NCI-H345 treated with DMSO at 0.1 percent for 48 hours (cell line): Measurements from ENCODE around the gene C10orf95.
"Not testable (repeated sequence)": the region's sequence is repeated elsewhere in the genome, so short reads cannot be mapped to it uniquely, and the experiment has no call there.

Source experiments
- DNase-seq: peaks from one replicate; lab custom pipeline; 2025; ENCODE audit not compliant: unreplicated experiment; lab: John Stamatoyannopoulos, UW

The C10orf95 gene

DNA sequence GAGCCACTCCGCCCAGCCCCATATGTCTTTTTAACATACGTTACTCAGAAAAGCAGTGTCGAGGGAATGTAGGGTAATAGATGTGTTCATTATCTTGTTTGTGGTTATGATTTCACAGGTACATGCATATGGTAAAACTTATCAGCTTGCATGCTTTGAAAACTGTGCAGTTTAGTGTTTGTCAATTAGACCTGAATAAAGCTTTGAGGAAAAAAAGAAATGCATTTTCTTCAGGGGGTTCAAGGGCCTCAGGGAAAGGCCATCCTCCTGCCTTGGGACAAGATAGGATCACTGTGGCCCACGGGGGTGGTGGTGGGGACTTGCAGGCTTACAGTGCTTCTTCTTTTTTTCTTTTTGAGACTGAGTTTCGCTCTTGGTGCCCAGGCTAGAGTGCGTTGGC, 16.0 kb upstream of the C10orf95 start:
- no peak for DNase-seq

DNA sequence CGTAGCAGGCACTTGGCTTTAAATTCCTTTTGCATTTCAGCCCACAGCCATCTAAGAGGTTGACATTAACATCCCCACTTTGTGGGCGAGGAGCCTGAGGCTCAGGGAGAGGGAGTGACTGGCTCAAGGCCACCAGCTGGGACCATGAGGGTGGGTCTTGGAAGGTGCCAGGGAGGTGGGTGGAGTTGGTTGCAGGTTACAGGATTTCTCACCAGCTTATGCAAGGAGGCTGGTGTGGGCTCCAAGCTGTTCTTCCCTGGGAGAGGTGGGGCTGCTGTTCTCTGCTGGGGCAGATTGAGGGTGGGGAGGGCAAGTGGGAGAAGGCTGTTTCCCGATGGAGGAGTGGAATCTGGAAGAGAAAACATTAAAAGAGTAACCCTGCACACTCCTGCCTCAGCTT, 14.1 kb upstream of the C10orf95 start:
- no peak for DNase-seq

GRCh38 chr10:102463983-102464382, 12.6 kb upstream of the C10orf95 start:
- DNase-seq, result no peak

DNA sequence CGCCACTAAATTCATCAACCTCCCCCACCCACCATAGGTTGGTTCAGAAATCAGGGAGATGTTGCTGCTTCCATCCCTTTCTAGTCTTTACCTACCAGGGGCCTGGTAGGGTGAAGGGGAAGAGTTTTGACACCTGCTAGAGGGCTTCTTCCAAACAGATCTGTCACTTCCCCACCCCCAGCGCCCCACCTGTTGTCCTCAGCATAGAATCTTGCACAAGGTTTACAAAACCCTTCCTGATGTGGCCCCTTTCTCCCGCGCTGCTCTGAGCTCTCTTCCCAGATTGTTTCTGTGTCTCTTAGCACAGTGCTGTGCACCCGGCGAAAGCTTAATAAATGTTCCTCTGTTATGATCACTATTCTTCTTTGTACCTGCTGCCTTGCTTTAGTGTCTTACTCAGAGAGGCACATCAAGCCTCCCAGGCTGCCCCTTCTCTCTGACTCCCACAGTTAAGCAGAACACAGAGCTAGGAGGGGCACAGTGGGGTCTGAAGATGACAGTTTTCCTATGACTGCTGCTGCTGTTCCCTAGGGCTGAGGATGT, 11.2 kb upstream of the C10orf95 start:
- DNase-seq, result no peak

DNA sequence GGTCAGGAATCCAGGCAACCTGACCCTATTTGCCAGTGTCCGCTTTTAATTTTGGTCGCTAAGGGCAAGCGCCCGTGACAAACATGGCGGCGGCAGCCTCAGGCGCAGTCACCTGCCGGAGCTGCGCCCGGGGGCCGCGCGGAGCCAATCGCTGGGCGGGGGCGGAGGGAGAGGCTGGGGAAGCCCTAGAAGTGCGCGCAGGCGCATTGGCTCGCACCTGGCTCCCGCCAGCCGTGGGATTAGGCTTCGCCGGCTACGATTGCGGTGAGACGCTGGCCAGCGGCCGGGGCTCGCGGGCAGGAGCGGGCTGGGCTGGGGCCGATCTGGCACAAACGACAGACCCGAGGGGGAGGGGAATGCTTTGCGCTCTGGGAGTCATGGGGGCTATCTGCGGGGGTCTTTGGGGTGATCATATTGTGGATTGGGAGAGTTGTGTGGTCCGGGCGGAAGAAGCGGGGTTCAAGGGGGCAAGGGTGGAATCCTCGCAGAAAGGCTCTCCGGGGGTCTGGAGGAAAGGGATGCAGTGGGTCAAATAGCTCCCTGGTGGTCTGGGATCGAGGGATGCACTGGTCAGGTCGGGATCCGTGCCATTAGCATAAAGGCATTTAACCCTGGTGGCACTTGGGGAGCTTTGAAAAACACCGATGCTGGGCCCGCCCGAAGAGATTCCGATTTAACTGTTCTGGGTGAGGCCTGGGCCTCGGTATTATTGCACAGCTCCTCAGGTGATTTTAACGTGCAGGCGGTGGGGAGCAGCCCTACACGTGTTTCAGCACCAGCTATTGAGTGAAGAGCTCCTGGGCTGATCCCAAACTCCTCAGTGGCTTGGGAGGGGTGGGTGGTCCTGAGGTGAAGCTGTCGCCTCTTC, 10.1 kb upstream of the C10orf95 start:
- peak; percentile 74 for DNase-seq

- no peak for DNase-seq
Measured at GRCh38 chr10:102460836-102461186, 9.5 kb upstream of the C10orf95 start.

DNA sequence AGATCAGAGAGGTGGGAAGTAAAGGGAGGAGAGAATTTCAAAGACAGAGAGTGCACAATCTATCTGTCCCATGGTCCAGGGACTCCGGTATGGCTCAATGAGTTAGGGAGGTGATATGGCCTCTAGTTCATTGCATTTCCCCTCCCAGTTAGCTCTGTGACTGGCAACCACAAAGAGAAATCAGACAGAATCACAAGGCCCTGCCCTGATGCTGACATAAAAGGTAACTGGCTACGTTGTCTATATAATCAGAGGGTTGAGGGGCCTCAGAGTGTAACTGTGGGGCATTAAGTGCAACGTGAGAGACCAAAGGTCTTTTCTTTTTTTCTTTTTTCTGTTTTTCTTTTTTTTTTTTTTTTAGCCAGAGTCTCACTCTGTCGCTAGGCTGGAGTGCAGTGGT, 7.3 kb upstream of the C10orf95 start:
- DNase-seq, result no peak

DNA sequence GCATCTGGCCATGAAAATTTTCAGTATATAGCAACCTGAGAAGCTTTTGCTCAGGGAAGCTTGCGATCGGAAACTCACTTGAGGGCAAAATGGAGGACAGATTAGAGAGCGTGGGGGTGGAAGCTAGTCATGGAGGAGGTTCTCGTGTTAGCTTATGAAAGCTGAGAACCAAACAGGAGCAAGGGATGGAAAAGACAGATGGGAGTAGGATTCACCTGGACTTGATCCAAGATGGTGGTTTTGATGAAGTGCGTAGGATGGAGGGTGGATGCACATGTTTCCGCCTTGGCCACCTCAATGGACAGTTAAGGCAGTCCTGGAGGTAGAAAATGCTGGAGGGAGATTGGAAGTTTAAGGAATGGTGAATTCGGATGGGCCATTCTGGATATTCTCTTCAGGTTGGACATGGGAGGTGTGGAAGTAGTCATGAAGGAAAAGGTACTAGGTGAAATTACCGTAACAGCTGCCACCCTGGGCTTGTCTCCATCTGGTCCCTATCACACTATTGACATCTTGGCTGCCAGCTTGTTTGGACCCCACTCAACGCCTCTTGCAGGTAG, 6.3 kb upstream of the C10orf95 start:
- DNase-seq, result no peak

GRCh38 chr10:102455893-102456471, 4.6 kb upstream of the C10orf95 start:
- no peak for DNase-seq

DNA sequence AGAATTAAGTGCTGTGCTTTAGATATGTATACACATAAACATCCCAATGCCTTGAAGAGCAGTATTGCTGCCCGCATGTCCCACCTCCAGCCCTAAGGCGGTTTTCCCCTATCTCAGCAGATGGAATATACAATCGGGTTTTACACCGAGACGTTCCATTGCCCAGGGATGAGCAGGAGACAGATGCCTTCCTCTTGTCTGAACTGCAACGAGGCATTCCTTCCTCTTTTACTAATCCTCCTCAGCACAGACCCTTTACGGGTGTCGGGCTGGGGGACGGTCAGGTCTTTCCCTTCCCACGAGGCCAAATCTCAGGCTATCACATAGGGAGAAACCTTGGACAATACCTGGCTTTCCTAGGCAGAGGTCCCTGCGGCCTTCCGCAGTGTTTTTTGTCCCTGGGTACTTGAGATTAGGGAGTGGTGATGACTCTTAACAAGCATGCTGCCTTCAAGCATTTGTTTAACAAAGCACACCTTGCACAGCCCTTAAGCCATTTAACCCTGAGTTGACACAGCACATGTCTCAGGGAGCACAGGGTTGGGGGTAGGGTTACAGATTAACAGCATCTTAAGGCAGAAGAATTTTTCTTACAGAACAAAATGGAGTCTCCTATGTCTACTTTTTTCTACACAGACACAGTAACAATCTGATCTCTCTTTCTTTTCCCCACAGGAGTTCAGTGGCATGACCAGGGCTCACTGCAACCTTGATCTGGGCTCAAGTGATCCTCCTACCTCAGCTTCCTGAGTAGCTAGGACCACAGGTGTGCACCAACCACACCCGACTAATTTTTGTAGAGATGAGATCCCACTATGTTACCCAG, 3.5 kb upstream of the C10orf95 start:
- not testable (repeated sequence) for DNase-seq

- no peak for DNase-seq
Measured at GRCh38 chr10:102453502-102453901, 2.2 kb upstream of the C10orf95 start.

GRCh38 chr10:102452672-102453340, 1.5 kb upstream of the C10orf95 start:
- DNase-seq, result no peak

- peak; percentile 63 for DNase-seq
Measured at GRCh38 chr10:102450374-102451104, 804 bp downstream of the C10orf95 start.

DNA sequence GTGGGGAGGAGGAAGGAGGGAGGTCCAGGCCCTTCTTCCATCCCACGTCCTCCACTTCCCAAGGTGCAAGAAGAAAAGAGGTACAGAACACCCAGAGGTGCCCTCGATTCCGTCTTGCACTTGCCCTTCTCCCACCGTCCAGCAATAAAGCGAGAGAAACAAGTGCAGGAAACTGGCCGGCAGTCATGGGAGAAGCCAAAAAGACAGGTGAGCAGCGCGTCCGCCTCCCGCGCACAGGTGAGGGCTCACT, 1.3 kb downstream of the C10orf95 start:
- DNase-seq, result no peak

DNA sequence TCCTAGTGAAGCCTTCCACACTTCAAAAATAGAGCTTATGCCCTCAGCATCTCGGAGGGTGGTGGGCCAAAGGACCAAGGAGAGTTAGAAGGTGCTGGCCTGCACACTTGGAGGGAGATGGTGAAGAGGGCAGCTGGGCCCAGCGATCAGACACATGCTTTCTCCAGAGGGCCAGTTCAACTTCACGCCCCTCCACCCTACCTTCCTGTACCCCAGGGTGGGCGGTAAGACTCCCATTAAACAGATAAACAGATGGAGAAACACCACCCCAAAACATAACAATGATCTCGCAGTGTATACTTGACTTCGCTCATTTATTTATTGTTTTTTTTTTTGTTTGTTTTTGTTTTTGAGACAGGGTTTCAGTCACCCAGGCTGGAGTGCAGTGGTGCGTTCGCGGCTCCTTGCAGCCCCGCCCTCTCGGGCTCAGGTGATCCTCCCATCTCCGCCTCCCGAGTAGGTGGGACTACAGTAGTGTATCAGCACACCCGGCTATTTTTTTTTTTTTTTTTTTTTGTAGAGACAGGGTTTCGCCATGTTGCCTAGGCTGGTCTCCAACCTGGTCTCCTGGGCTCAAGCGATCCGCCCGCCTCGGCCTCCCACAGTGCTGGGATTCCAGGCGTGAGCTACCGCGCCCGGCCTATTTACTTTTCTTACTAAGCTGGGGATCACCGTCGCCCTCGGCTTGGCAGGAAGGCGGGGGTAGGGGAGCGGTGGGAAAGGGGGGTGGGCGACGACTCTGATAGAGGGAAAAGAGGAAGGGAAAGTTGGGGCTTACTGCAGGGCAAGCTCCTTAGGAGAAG, 1.8 kb downstream of the C10orf95 start:
- DNase-seq, result peak; percentile 53

GRCh38 chr10:102444851-102445250, 6.5 kb downstream of the C10orf95 start:
- no peak for DNase-seq

DNA sequence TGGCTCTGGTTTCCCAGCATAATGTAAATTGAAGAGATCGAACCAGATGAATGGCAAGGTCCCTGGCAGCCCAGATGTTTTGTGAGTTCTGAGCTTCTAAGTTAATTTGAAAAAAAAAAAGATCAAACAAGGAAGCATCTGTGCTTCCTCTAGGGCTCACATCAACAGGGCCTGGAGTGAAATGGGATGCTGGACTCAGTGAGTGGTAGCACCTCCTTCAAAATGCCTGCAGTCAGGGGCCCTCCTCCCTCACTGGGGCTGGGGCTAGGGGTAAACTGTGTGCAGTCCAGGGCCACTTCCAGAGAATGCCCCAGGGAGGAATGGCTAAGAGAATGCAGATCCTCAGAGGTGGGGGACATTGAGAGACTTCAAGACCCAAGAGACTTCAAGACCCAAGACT, 13.0 kb downstream of the C10orf95 start:
- DNase-seq, result no peak

GRCh38 chr10:102437515-102437914, 13.8 kb downstream of the C10orf95 start:
- DNase-seq, result no peak

GRCh38 chr10:102436312-102436711, 15.0 kb downstream of the C10orf95 start:
- no peak for DNase-seq
